GM13976 (cell line): Measurements from ENCODE around the gene TCEAL1.

Experiments used
- DNase-seq: peaks from one replicate; pipeline ENCODE4 v3.0.0; 2012; ENCODE audit warnings: low spot score
- in situ Hi-C: fragments of 300-500 bp; cut with MboI; formaldehyde crosslinking; loops from one replicate; pipeline ENCODE4 v1.12.0; 2022; ENCODE audit warnings: low sequenced_read_pairs, mixed read lengths, inconsistent platforms; ENCODE audit not compliant: unreplicated experiment
- TF ChIP-seq, protein P1 (sequence below): IDR thresholded peaks from 2 replicates; pipeline ENCODE4 v1.5.1; 2012; ENCODE audit warnings: borderline replicate concordance, mild to moderate bottlenecking; ENCODE audit not compliant: insufficient read depth; ENCODE audit errors: extremely low read depth, missing control alignments, control extremely low read depth

The TCEAL1 gene

DNA sequence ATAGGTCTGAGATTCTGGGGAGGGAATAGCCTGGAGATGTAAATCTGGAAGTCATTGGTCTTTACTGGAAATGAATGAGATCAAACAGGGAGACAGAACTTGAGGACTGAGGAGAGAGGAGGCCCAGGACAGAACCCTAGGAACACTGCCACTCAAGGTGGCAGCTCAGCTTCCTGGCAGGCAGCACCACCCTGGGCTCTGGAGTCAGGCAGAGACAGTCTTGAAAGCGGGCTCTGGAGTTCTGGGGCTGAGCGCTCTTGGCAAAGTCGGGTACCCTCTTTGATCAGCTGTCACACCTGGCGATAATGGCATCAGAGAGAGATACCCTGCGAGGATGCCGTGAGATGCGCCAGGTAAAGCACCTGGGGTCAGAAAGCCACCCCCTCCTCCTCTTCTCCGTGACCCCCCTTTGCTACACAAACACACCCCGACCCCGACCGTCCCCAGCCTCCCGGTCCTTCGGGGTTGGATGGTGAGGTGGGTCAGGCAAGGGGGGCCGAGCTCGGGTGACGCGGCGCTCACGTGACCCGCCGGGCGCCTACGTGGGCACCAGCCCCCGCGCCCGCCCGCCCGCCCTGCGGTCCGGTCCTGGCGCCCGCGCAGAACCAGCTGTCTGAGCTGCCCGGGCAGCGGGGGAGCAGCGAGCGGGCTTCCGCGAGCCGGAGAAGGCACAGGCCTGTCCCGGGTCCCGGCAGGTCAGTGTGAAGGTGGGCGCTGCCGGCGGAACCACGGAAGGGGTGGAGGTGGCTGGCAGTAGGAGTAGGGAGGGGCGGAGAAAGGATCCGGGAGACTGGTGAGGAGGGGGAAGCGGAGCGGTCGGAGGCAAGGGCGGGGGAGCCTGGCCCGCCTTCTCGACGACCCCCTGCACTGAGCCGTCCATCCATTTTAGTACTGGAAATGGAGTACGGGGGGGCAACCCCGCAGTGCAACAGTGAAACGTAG is 21.1 kb upstream of the TCEAL1 start, which contains the start of gene TCEAL3:
TCEAL3 (plus strand) TSS at position 600 of the 942 bp plus-strand sequence. CDS start 1,102 bp downstream, outside the sequence.
- in situ Hi-C loops = no loop called here
- TF ChIP-seq, protein P1, sequence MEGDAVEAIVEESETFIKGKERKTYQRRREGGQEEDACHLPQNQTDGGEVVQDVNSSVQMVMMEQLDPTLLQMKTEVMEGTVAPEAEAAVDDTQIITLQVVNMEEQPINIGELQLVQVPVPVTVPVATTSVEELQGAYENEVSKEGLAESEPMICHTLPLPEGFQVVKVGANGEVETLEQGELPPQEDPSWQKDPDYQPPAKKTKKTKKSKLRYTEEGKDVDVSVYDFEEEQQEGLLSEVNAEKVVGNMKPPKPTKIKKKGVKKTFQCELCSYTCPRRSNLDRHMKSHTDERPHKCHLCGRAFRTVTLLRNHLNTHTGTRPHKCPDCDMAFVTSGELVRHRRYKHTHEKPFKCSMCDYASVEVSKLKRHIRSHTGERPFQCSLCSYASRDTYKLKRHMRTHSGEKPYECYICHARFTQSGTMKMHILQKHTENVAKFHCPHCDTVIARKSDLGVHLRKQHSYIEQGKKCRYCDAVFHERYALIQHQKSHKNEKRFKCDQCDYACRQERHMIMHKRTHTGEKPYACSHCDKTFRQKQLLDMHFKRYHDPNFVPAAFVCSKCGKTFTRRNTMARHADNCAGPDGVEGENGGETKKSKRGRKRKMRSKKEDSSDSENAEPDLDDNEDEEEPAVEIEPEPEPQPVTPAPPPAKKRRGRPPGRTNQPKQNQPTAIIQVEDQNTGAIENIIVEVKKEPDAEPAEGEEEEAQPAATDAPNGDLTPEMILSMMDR = no peak
- DNase-seq = peak; percentile 39

DNA sequence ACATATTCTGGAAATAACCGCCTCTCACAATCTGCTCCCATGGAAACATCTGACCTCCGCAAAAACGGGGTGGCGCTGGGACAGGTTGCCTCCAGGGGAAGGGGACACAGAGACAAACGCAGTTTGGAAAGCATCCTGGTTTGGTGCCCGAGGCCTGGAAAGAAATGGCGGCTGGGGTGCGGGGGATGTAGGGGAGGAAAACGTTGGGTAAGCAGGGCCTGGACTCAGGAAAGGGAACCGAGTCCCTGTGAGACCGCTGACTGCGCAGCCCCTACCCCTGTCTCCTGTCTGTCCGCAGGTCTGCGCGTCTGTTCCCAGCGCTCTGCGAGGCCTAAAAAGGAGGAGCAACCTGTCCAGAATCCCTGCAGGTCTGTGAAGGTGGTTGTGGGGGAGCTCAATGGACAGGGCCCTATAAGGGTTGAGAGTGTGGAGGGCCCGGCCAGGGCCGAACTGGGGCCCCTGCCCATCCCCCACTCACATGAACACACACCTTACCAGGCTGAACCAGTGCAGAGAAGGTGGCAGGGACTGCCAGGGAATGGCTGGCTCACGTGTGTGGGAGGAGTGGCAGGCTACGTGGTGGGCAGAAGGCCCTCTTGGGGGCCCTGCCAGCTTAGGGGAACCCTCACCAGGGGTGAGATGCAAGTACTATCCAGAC is 20.3 kb upstream of the TCEAL1 start:
- DNase-seq = peak; percentile 19
- TF ChIP-seq, protein P1 = no peak
- in situ Hi-C loops = no loop called here

DNA sequence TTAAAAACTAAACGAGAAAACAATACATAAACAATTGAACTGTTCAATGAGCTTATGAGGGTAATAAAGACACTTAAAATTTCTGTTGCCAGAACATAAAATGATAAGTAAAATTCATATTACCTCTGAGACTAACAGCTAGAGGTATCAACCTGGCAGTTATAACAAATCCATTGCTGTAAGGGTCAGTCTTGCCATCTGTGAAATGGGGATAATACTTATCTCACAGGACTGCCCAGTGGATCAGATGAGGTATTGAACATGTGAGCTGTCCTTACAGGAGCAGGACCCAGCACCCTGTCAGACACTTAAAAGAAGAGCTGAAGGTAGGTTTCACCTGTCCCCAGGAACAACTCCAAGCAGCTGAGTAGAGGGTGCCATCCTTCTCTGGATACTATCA is 18.5 kb upstream of the TCEAL1 start:
- DNase-seq = no peak
- TF ChIP-seq, protein P1 = no peak
- in situ Hi-C loops = no loop called here

DNA sequence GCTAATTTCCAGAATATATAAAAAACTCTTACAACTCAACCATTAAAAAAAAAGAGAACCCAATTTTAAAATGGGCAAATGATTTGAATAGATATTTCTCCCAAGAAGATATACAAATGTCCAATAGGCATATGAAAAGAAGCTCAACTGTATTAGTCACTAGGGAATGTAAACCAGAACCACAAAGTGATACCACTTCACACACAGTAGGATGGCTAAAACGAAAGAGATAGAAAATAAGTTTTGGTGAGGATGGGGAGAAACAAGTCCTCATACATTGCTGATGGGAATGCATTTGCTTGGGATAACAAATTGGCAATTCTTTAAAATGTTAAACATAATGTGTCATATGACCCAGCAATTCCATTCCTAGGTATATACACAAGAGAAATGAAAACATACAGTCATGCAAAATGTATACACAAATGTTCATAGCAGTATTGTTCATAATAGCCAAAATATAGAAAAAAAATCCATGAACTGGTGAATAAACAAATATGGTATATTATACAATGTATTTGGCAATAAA is 15.3 kb upstream of the TCEAL1 start:
- TF ChIP-seq, protein P1 = no peak
- in situ Hi-C loops = no loop called here
- no peak for DNase-seq

DNA sequence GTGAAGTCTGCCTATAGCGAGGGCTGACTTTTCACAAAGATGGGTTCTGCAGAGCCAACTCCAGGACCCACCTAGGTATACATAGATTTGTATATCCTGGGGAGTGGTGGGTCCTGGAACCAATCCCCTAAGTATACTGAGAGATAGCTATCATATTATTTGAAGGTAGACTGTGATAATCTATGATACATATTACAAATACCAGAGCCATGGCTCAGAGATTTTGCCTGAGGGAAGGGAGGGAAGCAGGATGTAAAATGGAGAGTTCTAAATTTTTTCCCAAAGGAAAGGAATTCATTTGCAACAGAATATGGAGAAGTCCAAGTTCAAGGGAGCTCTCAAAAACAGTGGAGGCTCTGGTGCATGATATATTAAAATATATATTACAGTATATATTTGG is 13.8 kb upstream of the TCEAL1 start:
- TF ChIP-seq, protein P1 = no peak
- no peak for DNase-seq
- in situ Hi-C loops = no loop called here

DNA sequence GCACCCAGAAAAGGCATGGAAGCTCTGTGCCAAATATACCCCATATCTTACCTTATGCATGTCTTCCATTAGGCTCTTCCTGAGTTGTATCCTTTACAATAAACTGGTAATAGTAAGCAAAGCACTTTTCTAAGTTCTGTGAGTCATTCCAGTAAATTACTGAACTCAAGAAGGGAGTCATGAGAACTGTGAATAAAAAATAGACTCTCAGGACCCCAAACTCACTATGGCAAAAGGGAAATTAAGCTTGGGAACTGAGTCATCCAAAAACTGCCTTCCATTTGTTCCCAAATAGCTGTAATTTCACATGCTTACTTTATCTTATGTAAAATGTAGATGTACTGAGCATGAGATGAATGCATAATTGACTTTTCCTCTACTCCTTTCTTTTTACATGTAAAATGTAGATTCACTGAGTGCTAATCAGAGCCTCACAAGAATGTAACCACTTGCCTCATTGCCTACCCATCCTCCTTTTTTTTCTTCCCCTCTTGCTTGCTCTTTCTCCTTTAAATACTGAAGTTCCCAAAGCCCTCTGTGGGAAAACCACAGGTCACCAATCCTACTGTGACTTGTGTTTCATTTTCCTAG is 12.9 kb upstream of the TCEAL1 start:
- TF ChIP-seq, protein P1 = no peak
- in situ Hi-C loops = no loop called here
- no peak for DNase-seq
